ENCODE measurements around the gene CDH24.

GRCh38 chr14:23066855-23067744 lies 9.8 kb upstream of the CDH24 start:
- TF ChIP-seq CTCF (IDR thresholded peaks at IDR 0.05) (no peak), POLR2A (IDR thresholded peaks at IDR 0.05; ENCODE audit: low read depth) (no peak), EP300 (IDR thresholded peaks at IDR 0.05) (no peak)
